MM.1S (cell line): ENCODE data around the gene TYW5.

Experiments
- EZH2 ChIP-seq: fragments of 300-600 bp; sonication (generic); optimal IDR thresholded peaks from 2 replicates; pipeline ENCODE3; 2017; ENCODE audit warnings: low read depth, mild to moderate bottlenecking, antibody characterized with exemption, low read length, mixed read lengths
- EZH2phosphoT487 ChIP-seq: fragments of 300-600 bp; sonication (generic); IDR thresholded peaks from 2 replicates; pipeline ENCODE4 v1.6.1; 2018; ENCODE audit warnings: antibody characterized with exemption, low read length
- TF ChIP-seq, protein P1 (sequence below): fragments of 300-600 bp; sonication (generic); IDR thresholded peaks from 2 replicates; pipeline ENCODE4 v1.5.1; 2016; ENCODE audit warnings: antibody characterized with exemption, low read length, mixed read lengths

DNA sequence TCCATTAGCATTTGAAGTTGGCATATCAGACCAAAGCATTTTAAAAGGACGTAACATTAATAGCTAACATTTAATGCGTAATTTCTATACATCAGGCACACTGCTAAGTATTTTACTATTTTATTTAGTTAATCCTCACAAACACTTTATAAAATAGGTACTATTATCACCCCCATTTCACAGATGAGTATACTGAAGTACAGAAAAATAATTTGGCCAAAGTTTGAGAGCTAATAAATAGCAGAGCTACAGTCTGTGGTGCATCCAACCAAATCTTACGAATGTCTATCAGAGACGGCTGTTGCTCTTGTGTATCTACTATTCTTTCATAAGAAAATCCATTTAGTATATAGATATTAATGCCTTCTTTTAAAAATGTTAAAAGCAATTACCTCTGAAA is 11.9 kb downstream of the TYW5 start:
- TF ChIP-seq EZH2, result no peak
- TF ChIP-seq, protein P1, sequence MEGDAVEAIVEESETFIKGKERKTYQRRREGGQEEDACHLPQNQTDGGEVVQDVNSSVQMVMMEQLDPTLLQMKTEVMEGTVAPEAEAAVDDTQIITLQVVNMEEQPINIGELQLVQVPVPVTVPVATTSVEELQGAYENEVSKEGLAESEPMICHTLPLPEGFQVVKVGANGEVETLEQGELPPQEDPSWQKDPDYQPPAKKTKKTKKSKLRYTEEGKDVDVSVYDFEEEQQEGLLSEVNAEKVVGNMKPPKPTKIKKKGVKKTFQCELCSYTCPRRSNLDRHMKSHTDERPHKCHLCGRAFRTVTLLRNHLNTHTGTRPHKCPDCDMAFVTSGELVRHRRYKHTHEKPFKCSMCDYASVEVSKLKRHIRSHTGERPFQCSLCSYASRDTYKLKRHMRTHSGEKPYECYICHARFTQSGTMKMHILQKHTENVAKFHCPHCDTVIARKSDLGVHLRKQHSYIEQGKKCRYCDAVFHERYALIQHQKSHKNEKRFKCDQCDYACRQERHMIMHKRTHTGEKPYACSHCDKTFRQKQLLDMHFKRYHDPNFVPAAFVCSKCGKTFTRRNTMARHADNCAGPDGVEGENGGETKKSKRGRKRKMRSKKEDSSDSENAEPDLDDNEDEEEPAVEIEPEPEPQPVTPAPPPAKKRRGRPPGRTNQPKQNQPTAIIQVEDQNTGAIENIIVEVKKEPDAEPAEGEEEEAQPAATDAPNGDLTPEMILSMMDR, result no peak
- no peak for TF ChIP-seq EZH2phosphoT487
